DOHH2 (cell line): ENCODE measurements around the gene ADAMTS12.

Experiments used
- CTCF ChIP-seq: fragments of 200-600 bp; sonication (generic); IDR thresholded peaks from one replicate; pipeline ENCODE4 v1.5.1; 2014; ENCODE audit warnings: antibody characterized with exemption, mild to moderate bottlenecking, low read depth, low read length; ENCODE audit not compliant: poor library complexity, severe bottlenecking
- EZH2phosphoT487 ChIP-seq: fragments of 200-600 bp; sonication (generic); IDR thresholded peaks from 2 replicates; pipeline ENCODE4 v1.6.1; 2017; ENCODE audit warnings: borderline replicate concordance, mild to moderate bottlenecking, antibody characterized with exemption, low read length, moderate library complexity, mixed read lengths

GRCh38 chr5:33476992-33477391, 414.8 kb downstream of the ADAMTS12 start:
- TF ChIP-seq CTCF (no peak), EZH2phosphoT487 (no peak)
